Measurements from ENCODE around the gene ETV3. TPM values are rescaled to one million over a fixed set of nuclear protein-coding genes. Genes with fewer than 3 reads are reported as not detected.

ETV3 gene
- total RNA-seq, 1 donor from 2014 or later = 19.5 TPM

GRCh38 chr1:157162345-157162744, 24.1 kb upstream of the ETV3 start:
- H3K27ac ChIP-seq = no peak overlapping the region
- no peaks in the 10 kb centered on the region for H3K27me3 ChIP-seq
- peak overlapping the region; percentile 36 for H3K4me2 ChIP-seq
- H3F3A ChIP-seq (ENCODE audit: low read depth) = peaks cover 24% of the 10 kb centered on the region
- peaks cover 32% of the 10 kb centered on the region for H3K4me1 ChIP-seq
- Mint-ChIP-seq H3K4me1 (peaks cover 24% of the 10 kb centered on the region), H3K27me3 (ENCODE audit: insufficient read depth, low read depth) (peaks cover 8% of the 10 kb centered on the region), H3K9me3 (no peaks in the 10 kb centered on the region), H3K27ac (no peak overlapping the region), H3K36me3 (no peaks in the 10 kb centered on the region), H3K4me3 (no peak overlapping the region)
- no peaks in the 10 kb centered on the region for H3K79me2 ChIP-seq (ENCODE audit: low read depth)
- H4K20me1 ChIP-seq (ENCODE audit: low read depth) = no peaks in the 10 kb centered on the region
- no peaks in the 10 kb centered on the region for H3K36me3 ChIP-seq
- TF ChIP-seq EZH2 (IDR thresholded peaks at IDR 0.05) (no peak), EZH2phosphoT487 (IDR thresholded peaks at IDR 0.05) (no peak)
- TF ChIP-seq, protein P1, sequence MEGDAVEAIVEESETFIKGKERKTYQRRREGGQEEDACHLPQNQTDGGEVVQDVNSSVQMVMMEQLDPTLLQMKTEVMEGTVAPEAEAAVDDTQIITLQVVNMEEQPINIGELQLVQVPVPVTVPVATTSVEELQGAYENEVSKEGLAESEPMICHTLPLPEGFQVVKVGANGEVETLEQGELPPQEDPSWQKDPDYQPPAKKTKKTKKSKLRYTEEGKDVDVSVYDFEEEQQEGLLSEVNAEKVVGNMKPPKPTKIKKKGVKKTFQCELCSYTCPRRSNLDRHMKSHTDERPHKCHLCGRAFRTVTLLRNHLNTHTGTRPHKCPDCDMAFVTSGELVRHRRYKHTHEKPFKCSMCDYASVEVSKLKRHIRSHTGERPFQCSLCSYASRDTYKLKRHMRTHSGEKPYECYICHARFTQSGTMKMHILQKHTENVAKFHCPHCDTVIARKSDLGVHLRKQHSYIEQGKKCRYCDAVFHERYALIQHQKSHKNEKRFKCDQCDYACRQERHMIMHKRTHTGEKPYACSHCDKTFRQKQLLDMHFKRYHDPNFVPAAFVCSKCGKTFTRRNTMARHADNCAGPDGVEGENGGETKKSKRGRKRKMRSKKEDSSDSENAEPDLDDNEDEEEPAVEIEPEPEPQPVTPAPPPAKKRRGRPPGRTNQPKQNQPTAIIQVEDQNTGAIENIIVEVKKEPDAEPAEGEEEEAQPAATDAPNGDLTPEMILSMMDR (IDR thresholded peaks at IDR 0.05) = no peak
- H2AFZ ChIP-seq (replicated peaks) = no peak overlapping the region
- H3K9ac ChIP-seq = no peak overlapping the region
- H3K9me3 ChIP-seq (ENCODE audit: low read depth) = no peaks in the 10 kb centered on the region
- H3K4me3 ChIP-seq = no peak overlapping the region
- DNase-seq (ENCODE audit: low spot score) = no peak

DNA sequence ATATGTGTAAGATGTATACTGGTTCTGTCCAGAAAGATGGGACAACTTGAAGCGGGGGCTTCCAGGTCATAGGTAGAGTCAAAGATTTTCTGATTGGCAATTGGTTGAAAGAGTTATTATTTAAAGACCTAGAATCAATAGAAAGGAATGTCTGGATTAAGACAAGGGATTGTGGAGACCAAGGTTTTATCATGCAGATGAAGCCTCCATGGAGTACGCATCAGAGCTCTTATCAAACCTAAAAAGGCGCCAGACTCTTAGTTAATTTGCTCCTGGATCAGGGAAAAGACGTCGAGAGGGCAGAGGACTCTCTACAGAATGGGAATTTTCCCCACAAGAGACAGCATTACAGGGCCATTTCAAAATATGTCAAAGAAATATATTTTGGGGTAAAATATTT, 23.7 kb upstream of the ETV3 start:
- Mint-ChIP-seq H3K4me1 (peaks cover 22% of the 10 kb centered on the region), H3K4me3 (no peak overlapping the region), H3K36me3 (no peaks in the 10 kb centered on the region), H3K27me3 (ENCODE audit: insufficient read depth, low read depth) (peaks cover 8% of the 10 kb centered on the region), H3K27ac (no peak overlapping the region), H3K9me3 (no peaks in the 10 kb centered on the region)
- Histone ChIP-seq H3F3A (ENCODE audit: low read depth) (peaks cover 24% of the 10 kb centered on the region), H3K27me3 (no peaks in the 10 kb centered on the region), H3K4me2 (peak overlapping the region; percentile 36), H3K9ac (no peak overlapping the region), H3K27ac (no peak overlapping the region), H4K20me1 (ENCODE audit: low read depth) (no peaks in the 10 kb centered on the region), H3K36me3 (no peaks in the 10 kb centered on the region), H3K4me3 (no peak overlapping the region), H3K79me2 (ENCODE audit: low read depth) (no peaks in the 10 kb centered on the region), H3K4me1 (peaks cover 28% of the 10 kb centered on the region), H2AFZ (replicated peaks) (no peak overlapping the region), H3K9me3 (ENCODE audit: low read depth) (no peaks in the 10 kb centered on the region)
- no peak for DNase-seq (ENCODE audit: low spot score)
- TF ChIP-seq EZH2 (IDR thresholded peaks at IDR 0.05) = no peak
- TF ChIP-seq, protein P1 (IDR thresholded peaks at IDR 0.05) = no peak
- no peak for TF ChIP-seq EZH2phosphoT487 (IDR thresholded peaks at IDR 0.05)

GRCh38 chr1:157158967-157159366, 20.8 kb upstream of the ETV3 start:
- Histone ChIP-seq H3K36me3 (no peaks in the 10 kb centered on the region), H3K4me1 (peaks cover 32% of the 10 kb centered on the region), H3K27me3 (no peaks in the 10 kb centered on the region), H3K9ac (no peak overlapping the region), H3F3A (ENCODE audit: low read depth) (peaks cover 24% of the 10 kb centered on the region), H3K27ac (no peak overlapping the region), H3K4me3 (no peak overlapping the region), H3K9me3 (ENCODE audit: low read depth) (no peaks in the 10 kb centered on the region), H4K20me1 (ENCODE audit: low read depth) (no peaks in the 10 kb centered on the region), H2AFZ (replicated peaks) (peak overlapping the region; percentile 8), H3K4me2 (no peak overlapping the region), H3K79me2 (ENCODE audit: low read depth) (no peaks in the 10 kb centered on the region)
- H3K4me1 Mint-ChIP-seq = peaks cover 33% of the 10 kb centered on the region
- no peaks in the 10 kb centered on the region for H3K36me3 Mint-ChIP-seq
- DNase-seq (ENCODE audit: low spot score) = peak; percentile 33
- H3K9me3 Mint-ChIP-seq = no peaks in the 10 kb centered on the region
- H3K27me3 Mint-ChIP-seq (ENCODE audit: insufficient read depth, low read depth) = peaks cover 10% of the 10 kb centered on the region
- H3K4me3 Mint-ChIP-seq = no peak overlapping the region
- no peak for TF ChIP-seq EZH2phosphoT487 (IDR thresholded peaks at IDR 0.05)
- TF ChIP-seq, protein P1 (IDR thresholded peaks at IDR 0.05) = no peak
- no peak for TF ChIP-seq EZH2 (IDR thresholded peaks at IDR 0.05)
- no peak overlapping the region for H3K27ac Mint-ChIP-seq
